Measurements from ENCODE around the gene TBCB.
"Not testable (repeated sequence)": the region's sequence is repeated elsewhere in the genome, so short reads cannot be mapped to it uniquely, and the experiment has no call there.

The TBCB gene

GRCh38 chr19:36131221-36131620 lies 16.0 kb downstream of the TBCB start:
- H3K27ac ChIP-seq (ENCODE audit: insufficient read depth in 1 of 2, low read depth in 1 of 2, low read length in 2 of 2, poor library complexity in 1 of 2, severe bottlenecking in 2 of 2); H3K36me3 ChIP-seq (ENCODE audit: control insufficient read depth in 4 of 4, insufficient read depth in 4 of 4, low read length in 3 of 4); POLR2A ChIA-PET; H3K4me3 ChIP-seq (ENCODE audit: control insufficient read depth in 1 of 7, extremely low read depth in 1 of 7, insufficient read depth in 4 of 7, low read depth in 2 of 7, low read length in 6 of 7); H3K9me3 ChIP-seq (ENCODE audit: control extremely low read depth in 1 of 5, control insufficient read depth in 4 of 5, insufficient read depth in 2 of 5, low read depth in 1 of 5, low read length in 4 of 5); H3K27me3 ChIP-seq (replicated peaks in 2 of 5; ENCODE audit: control insufficient read depth in 4 of 5, insufficient read depth in 5 of 5, low read length in 4 of 5): not testable (repeated sequence)
- CTCF ChIA-PET, result interaction anchor here (1.2 kb wide), 1 partner anchor 36 kb away, joined by 3 read pairs; no protein-coding TSS in a partner anchor
- H3K4me1 ChIP-seq (ENCODE audit: control extremely low read depth in 1 of 4, control insufficient read depth in 4 of 4, insufficient read depth in 4 of 4, low read length in 3 of 4), result peaks cover 0 to 20% (median 10%) of the 10 kb centered on the region in 4 experiments
- peak in 2 of 3 donors; percentile 20 to 23 for DNase-seq
- WGBS (ENCODE audit: insufficient coverage), result 80% methylated on average over 4 of the region's 6 CpGs

GRCh38 chr19:36134867-36135266 lies 19.6 kb downstream of the TBCB start:
- H3K27me3 ChIP-seq (replicated peaks in 2 of 5; ENCODE audit: control insufficient read depth in 4 of 5, insufficient read depth in 5 of 5, low read length in 4 of 5); DNase-seq; H3K27ac ChIP-seq (ENCODE audit: insufficient read depth in 1 of 2, low read depth in 1 of 2, low read length in 2 of 2, poor library complexity in 1 of 2, severe bottlenecking in 2 of 2); POLR2A ChIA-PET; H3K9me3 ChIP-seq (ENCODE audit: control extremely low read depth in 1 of 5, control insufficient read depth in 4 of 5, insufficient read depth in 2 of 5, low read depth in 1 of 5, low read length in 4 of 5); H3K36me3 ChIP-seq (ENCODE audit: control insufficient read depth in 4 of 4, insufficient read depth in 4 of 4, low read length in 3 of 4); H3K4me3 ChIP-seq (ENCODE audit: control insufficient read depth in 1 of 7, extremely low read depth in 1 of 7, insufficient read depth in 4 of 7, low read depth in 2 of 7, low read length in 6 of 7): not testable (repeated sequence)
- H3K4me1 ChIP-seq (ENCODE audit: control extremely low read depth in 1 of 4, control insufficient read depth in 4 of 4, insufficient read depth in 4 of 4, low read length in 3 of 4), result peaks cover 0 to 15% (median 6%) of the 10 kb centered on the region in 4 experiments
- 95% methylated on average over 3 of the region's 4 CpGs for WGBS (ENCODE audit: insufficient coverage)
- CTCF ChIA-PET, result interaction anchor here (2.2 to 2.4 kb wide), 2 partner anchors 29 to 35 kb away, joined by 5 to 8 read pairs; no protein-coding TSS in a partner anchor

- H3K27ac ChIP-seq (ENCODE audit: insufficient read depth in 1 of 2, low read depth in 1 of 2, low read length in 2 of 2, poor library complexity in 1 of 2, severe bottlenecking in 2 of 2), result no peak overlapping the region
- peaks cover 0 to 5% (median under 1%) of the 10 kb centered on the region in 4 experiments for H3K36me3 ChIP-seq (ENCODE audit: control insufficient read depth in 4 of 4, insufficient read depth in 4 of 4, low read length in 3 of 4)
- H3K27me3 ChIP-seq (replicated peaks in 2 of 5; ENCODE audit: control insufficient read depth in 4 of 5, insufficient read depth in 5 of 5, low read length in 4 of 5), result no peaks in the 10 kb centered on the region
- no peak overlapping the region for H3K4me3 ChIP-seq (ENCODE audit: control insufficient read depth in 1 of 7, extremely low read depth in 1 of 7, insufficient read depth in 4 of 7, low read depth in 2 of 7, low read length in 6 of 7)
- H3K4me1 ChIP-seq (ENCODE audit: control extremely low read depth in 1 of 4, control insufficient read depth in 4 of 4, insufficient read depth in 4 of 4, low read length in 3 of 4), result peaks cover 0 to 19% (median 13%) of the 10 kb centered on the region in 4 experiments
- POLR2A ChIA-PET, result no interaction called here
- 79% methylated on average over 4 of the region's 12 CpGs for WGBS (ENCODE audit: insufficient coverage)
- peak in 2 of 3 donors; percentile 22 to 36 for DNase-seq
- CTCF ChIA-PET, result interaction anchor here (2.1 to 2.4 kb wide), 2 partner anchors 9 to 33 kb away, joined by 8 read pairs; no protein-coding TSS in a partner anchor
- no peaks in the 10 kb centered on the region for H3K9me3 ChIP-seq (ENCODE audit: control extremely low read depth in 1 of 5, control insufficient read depth in 4 of 5, insufficient read depth in 2 of 5, low read depth in 1 of 5, low read length in 4 of 5)
Measured at GRCh38 chr19:36136964-36137686, 21.9 kb downstream of the TBCB start.

GRCh38 chr19:36139120-36139472 lies 23.8 kb downstream of the TBCB start:
- peaks cover 3 to 18% (median 11%) of the 10 kb centered on the region in 4 experiments for H3K36me3 ChIP-seq (ENCODE audit: control insufficient read depth in 4 of 4, insufficient read depth in 4 of 4, low read length in 3 of 4)
- H3K27me3 ChIP-seq (replicated peaks in 2 of 5; ENCODE audit: control insufficient read depth in 4 of 5, insufficient read depth in 5 of 5, low read length in 4 of 5), result no peaks in the 10 kb centered on the region
- CTCF ChIA-PET, result interaction anchor here (0.7 to 1.5 kb wide), 3 partner anchors 11 to 85 kb away, joined by 3 to 9 read pairs (median 5); partner anchors contain the start of gene THAP8
- H3K9me3 ChIP-seq (ENCODE audit: control extremely low read depth in 1 of 5, control insufficient read depth in 4 of 5, insufficient read depth in 2 of 5, low read depth in 1 of 5, low read length in 4 of 5), result no peaks in the 10 kb centered on the region
- WGBS (ENCODE audit: insufficient coverage), result no CpG with 5 or more reads among the region's 7 CpGs
- H3K4me3 ChIP-seq (ENCODE audit: control insufficient read depth in 1 of 7, extremely low read depth in 1 of 7, insufficient read depth in 4 of 7, low read depth in 2 of 7, low read length in 6 of 7), result peak overlapping the region; percentile 94 to 100 (median 99)
- peaks cover 0 to 19% (median 13%) of the 10 kb centered on the region in 4 experiments for H3K4me1 ChIP-seq (ENCODE audit: control extremely low read depth in 1 of 4, control insufficient read depth in 4 of 4, insufficient read depth in 4 of 4, low read length in 3 of 4)
- H3K27ac ChIP-seq (ENCODE audit: insufficient read depth in 1 of 2, low read depth in 1 of 2, low read length in 2 of 2, poor library complexity in 1 of 2, severe bottlenecking in 2 of 2), result peak overlapping the region; percentile 66 to 96
- POLR2A ChIA-PET, result interaction anchor here (0.6 to 1.7 kb wide), 3 partner anchors 11 to 25 kb away, joined by 4 to 6 read pairs (median 4); partner anchors contain the start of gene POLR2I
- DNase-seq, result no peak

- under 1% methylated on average over 74 of the region's 75 CpGs for WGBS (ENCODE audit: insufficient coverage)
- CTCF ChIA-PET, result interaction anchor here (0.7 to 1.5 kb wide), 4 partner anchors 12 to 86 kb away, joined by 3 to 5 read pairs (median 3); partner anchors contain the start of gene THAP8
Measured at GRCh38 chr19:36139473-36140303, 24.4 kb downstream of the TBCB start, which contains the start of gene CAPNS1. Gene CAPNS1 (plus strand): TSS chr19:36140066. CDS start chr19:36141012, 946 bp downstream.

GRCh38 chr19:36140304-36141038 lies 25.2 kb downstream of the TBCB start:
- H3K4me1 ChIP-seq (ENCODE audit: control extremely low read depth in 1 of 4, control insufficient read depth in 4 of 4, insufficient read depth in 4 of 4, low read length in 3 of 4), result peaks cover 0 to 19% (median 13%) of the 10 kb centered on the region in 4 experiments
- CTCF ChIA-PET, result interaction anchor here (0.6 to 1.5 kb wide), 4 partner anchors 11 to 22 kb away, joined by 3 to 5 read pairs (median 4); no protein-coding TSS in a partner anchor
- 0% methylated on average over 17 of the region's 31 CpGs for WGBS (ENCODE audit: insufficient coverage)
- peak in 2 of 3 donors; percentile 77 to 81 for DNase-seq
- H3K27ac ChIP-seq (ENCODE audit: insufficient read depth in 1 of 2, low read depth in 1 of 2, low read length in 2 of 2, poor library complexity in 1 of 2, severe bottlenecking in 2 of 2), result peak overlapping the region; percentile 90 to 96
- peaks cover 8 to 31% (median 22%) of the 10 kb centered on the region in 4 experiments for H3K36me3 ChIP-seq (ENCODE audit: control insufficient read depth in 4 of 4, insufficient read depth in 4 of 4, low read length in 3 of 4)
- H3K27me3 ChIP-seq (replicated peaks in 2 of 5; ENCODE audit: control insufficient read depth in 4 of 5, insufficient read depth in 5 of 5, low read length in 4 of 5), result no peaks in the 10 kb centered on the region
- POLR2A ChIA-PET, result interaction anchor here (0.7 to 1.7 kb wide), 3 partner anchors 12 to 28 kb away, joined by 3 to 6 read pairs (median 4); partner anchors contain the start of gene POLR2I
- H3K9me3 ChIP-seq (ENCODE audit: control extremely low read depth in 1 of 5, control insufficient read depth in 4 of 5, insufficient read depth in 2 of 5, low read depth in 1 of 5, low read length in 4 of 5), result no peaks in the 10 kb centered on the region
- H3K4me3 ChIP-seq (ENCODE audit: control insufficient read depth in 1 of 7, extremely low read depth in 1 of 7, insufficient read depth in 4 of 7, low read depth in 2 of 7, low read length in 6 of 7), result peak overlapping the region; percentile 94 to 100 (median 99)

More at GRCh38 chr19:36139473-36140303, 24.4 kb downstream of the TBCB start, which contains the start of gene CAPNS1:
- Histone ChIP-seq H3K9me3 (ENCODE audit: control extremely low read depth in 1 of 5, control insufficient read depth in 4 of 5, insufficient read depth in 2 of 5, low read depth in 1 of 5, low read length in 4 of 5) (no peaks in the 10 kb centered on the region), H3K36me3 (ENCODE audit: control insufficient read depth in 4 of 4, insufficient read depth in 4 of 4, low read length in 3 of 4) (peaks cover 6 to 23% (median 17%) of the 10 kb centered on the region in 4 experiments), H3K4me3 (ENCODE audit: control insufficient read depth in 1 of 7, extremely low read depth in 1 of 7, insufficient read depth in 4 of 7, low read depth in 2 of 7, low read length in 6 of 7) (peak within 1 kb of the TSS; percentile 94 to 100 (median 99)), H3K27me3 (replicated peaks in 2 of 5; ENCODE audit: control insufficient read depth in 4 of 5, insufficient read depth in 5 of 5, low read length in 4 of 5) (no peaks in the 10 kb centered on the region), H3K27ac (ENCODE audit: insufficient read depth in 1 of 2, low read depth in 1 of 2, low read length in 2 of 2, poor library complexity in 1 of 2, severe bottlenecking in 2 of 2) (peak within 1 kb of the TSS; percentile 90 to 96), H3K4me1 (ENCODE audit: control extremely low read depth in 1 of 4, control insufficient read depth in 4 of 4, insufficient read depth in 4 of 4, low read length in 3 of 4) (peaks cover 0 to 19% (median 13%) of the 10 kb centered on the region in 4 experiments)
- POLR2A ChIA-PET, result interaction anchor here (1.2 to 1.7 kb wide), 2 partner anchors 11 to 25 kb away, joined by 4 to 6 read pairs; partner anchors contain the start of gene POLR2I
- DNase-seq, result peak; percentile 96 to 97 (median 96)
